Cardiac muscle cell (in vitro differentiated cells and primary cell): ENCODE measurements around the gene BPGM. TPM values are rescaled to one million over a fixed set of nuclear protein-coding genes. Genes with fewer than 3 reads are reported as not detected.

Source experiments
- DNase-seq, 2 donors: peaks; one replicate each; pipeline versions ENCODE4 v3.0.0 to v3.0.0-alpha.2; 2010 to 2017; ENCODE audit warnings: low read depth in 1 of 2, low spot score in 1 of 2
- H3K27ac ChIP-seq: fragments of 200-600 bp; sonication (generic); 2 replicates; pipeline ENCODE4 v1.5.1; 2016
- H3K27me3 ChIP-seq: fragments of 200-600 bp; sonication (generic); 2 replicates; pipeline ENCODE4 v1.6.0; 2016; ENCODE audit warnings: control low read depth
- H3K36me3 ChIP-seq: fragments of 200-600 bp; sonication (generic); 2 replicates; pipeline ENCODE4 v1.5.1; 2016; ENCODE audit warnings: control low read depth
- H3K4me1 ChIP-seq: fragments of 200-600 bp; sonication (generic); 2 replicates; pipeline ENCODE4 v1.8.1; 2017; ENCODE audit warnings: low read depth, mild to moderate bottlenecking, mixed run types
- H3K4me3 ChIP-seq: fragments of 200-600 bp; sonication (generic); 2 replicates; pipeline ENCODE4 v1.5.1; 2016; ENCODE audit warnings: mild to moderate bottlenecking
- H3K9me3 ChIP-seq: fragments of 200-600 bp; sonication (generic); 2 replicates; pipeline ENCODE4 v1.5.1; 2017; ENCODE audit warnings: low read depth, mild to moderate bottlenecking, control low read depth
- CTCF ChIP-seq: IDR thresholded peaks from 2 replicates; pipeline ENCODE4 v1.5.1; 2012; ENCODE audit warnings: low read depth, mild to moderate bottlenecking, low read length
- polyA plus RNA-seq: library from polyadenylated mRNA; unstranded; fragments of >200 nt; fragmentation: Nextera tagmentation; extraction: Ambion mirVana; gene quantifications from 2 replicates; pipeline ENCODE4 v1.2.1, GENCODE V29; 2016
- total RNA-seq: library from RNA; depleted of rRNA; stranded (reverse); fragments of >200 nt; gene quantifications from 2 replicates; pipeline ENCODE4 v1.2.3, GENCODE V29; 2016

BPGM gene
- total and polyA plus RNA-seq, 2 experiments from 2014 or later = 15.2 to 32.2 TPM

DNA sequence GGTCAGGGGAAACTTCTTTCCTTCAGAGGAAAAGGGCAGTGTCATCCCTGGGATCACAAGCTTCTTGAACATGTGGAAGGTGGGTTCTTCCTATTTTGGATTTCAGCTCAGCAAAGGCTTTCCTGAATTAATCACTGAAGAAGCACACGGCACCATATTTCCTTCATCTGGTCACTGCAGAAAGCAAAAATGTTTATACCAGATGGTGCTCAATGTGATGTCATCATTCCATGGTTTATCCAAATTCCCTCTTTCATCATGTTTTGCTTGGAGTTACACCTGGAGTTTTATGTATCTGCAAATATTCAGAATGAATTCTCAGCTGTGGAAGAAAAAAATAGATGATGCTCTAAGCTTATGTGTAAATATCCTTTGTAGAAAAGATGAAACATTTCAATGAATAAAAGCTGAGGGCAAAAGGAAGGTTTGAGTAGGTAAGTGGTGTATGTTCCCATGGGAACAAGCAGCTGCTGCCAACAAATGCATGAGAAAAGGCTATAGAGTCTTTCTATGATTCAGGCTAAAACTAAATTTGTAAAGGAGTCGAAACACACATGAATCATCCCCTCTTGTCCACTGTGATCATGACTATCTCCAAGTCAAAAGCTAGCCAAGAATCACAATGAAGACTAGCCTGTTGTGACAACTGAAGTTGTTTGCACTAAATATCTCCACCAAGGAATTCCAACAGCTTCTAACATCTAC lies 26.9 kb upstream of the BPGM start:
- peaks cover 15% of the 10 kb centered on the region for H3K27me3 ChIP-seq
- H3K36me3 ChIP-seq = no peaks in the 10 kb centered on the region
- no peak for TF ChIP-seq CTCF
- no peaks in the 10 kb centered on the region for H3K9me3 ChIP-seq
- peak in 1 of 2 donors; percentile 79 for DNase-seq
- no peak overlapping the region for H3K27ac ChIP-seq
- H3K4me3 ChIP-seq = no peak overlapping the region
- H3K4me1 ChIP-seq = no peaks in the 10 kb centered on the region

DNA sequence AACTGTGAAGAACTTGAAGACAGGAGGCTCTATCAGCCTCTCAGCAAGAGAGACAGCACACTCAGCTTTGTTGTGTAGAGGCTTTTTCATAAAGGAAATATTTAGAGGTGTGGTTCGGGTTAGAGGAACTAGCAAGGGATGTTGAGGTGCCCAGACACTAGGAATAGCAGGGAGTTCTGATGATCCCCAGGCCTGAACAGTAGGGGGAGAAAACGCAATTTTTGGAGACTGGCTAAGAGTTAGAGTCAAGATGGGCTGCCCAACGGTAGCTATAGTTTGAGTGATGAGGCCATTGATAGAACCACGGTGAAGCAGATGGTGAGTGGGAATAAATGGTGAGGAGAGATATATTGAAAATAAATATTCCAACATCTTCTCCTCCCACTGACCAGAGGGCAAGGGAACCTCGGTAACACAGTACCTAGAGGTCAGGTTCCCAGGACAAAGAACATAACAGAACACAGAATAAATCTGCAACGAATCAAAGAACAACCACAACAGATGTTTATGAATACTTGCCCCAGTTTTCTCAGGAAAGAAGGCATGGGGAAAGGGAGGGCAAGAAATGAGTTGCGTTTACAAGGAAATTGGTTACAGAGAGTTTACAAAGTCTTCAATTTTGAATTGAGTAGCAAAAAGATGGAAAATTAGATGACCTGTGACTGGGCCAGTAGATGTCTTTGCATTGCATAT lies 24.2 kb upstream of the BPGM start:
- H3K27ac ChIP-seq = no peak overlapping the region
- peaks cover 40% of the 10 kb centered on the region for H3K27me3 ChIP-seq

GRCh38 chr7:134623193-134623592 lies 23.5 kb upstream of the BPGM start:
- H3K4me1 ChIP-seq = no peaks in the 10 kb centered on the region
- H3K4me3 ChIP-seq = no peak overlapping the region
- no peak overlapping the region for H3K27ac ChIP-seq
- DNase-seq = no peak
- no peaks in the 10 kb centered on the region for H3K9me3 ChIP-seq
- peaks cover 48% of the 10 kb centered on the region for H3K27me3 ChIP-seq
- no peak for TF ChIP-seq CTCF
- no peaks in the 10 kb centered on the region for H3K36me3 ChIP-seq

More for the DNA sequence above, 24.2 kb upstream of the BPGM start:
- no peak for DNase-seq
- no peak overlapping the region for H3K4me3 ChIP-seq
- H3K4me1 ChIP-seq = no peaks in the 10 kb centered on the region
- H3K36me3 ChIP-seq = no peaks in the 10 kb centered on the region
- H3K9me3 ChIP-seq = no peaks in the 10 kb centered on the region
- no peak for TF ChIP-seq CTCF

- no peaks in the 10 kb centered on the region for H3K9me3 ChIP-seq
- no peak for TF ChIP-seq CTCF
- no peaks in the 10 kb centered on the region for H3K4me1 ChIP-seq
- DNase-seq = peak in 1 of 2 donors; percentile 26
- H3K27me3 ChIP-seq = peaks cover 41% of the 10 kb centered on the region
- H3K36me3 ChIP-seq = no peaks in the 10 kb centered on the region
- H3K27ac ChIP-seq = no peak overlapping the region
- H3K4me3 ChIP-seq = no peak overlapping the region
Observed at GRCh38 chr7:134625550-134625949, 21.1 kb upstream of the BPGM start.

GRCh38 chr7:134627109-134627774 lies 19.4 kb upstream of the BPGM start:
- no peaks in the 10 kb centered on the region for H3K4me1 ChIP-seq
- H3K9me3 ChIP-seq = no peaks in the 10 kb centered on the region
- no peaks in the 10 kb centered on the region for H3K36me3 ChIP-seq
- no peak overlapping the region for H3K27ac ChIP-seq
- peaks cover 40% of the 10 kb centered on the region for H3K27me3 ChIP-seq
- no peak overlapping the region for H3K4me3 ChIP-seq
- DNase-seq = no peak
- TF ChIP-seq CTCF = no peak
